GM12801 (cell line): Measurements from ENCODE around the gene RNF151.

Experiments used
- CTCF ChIP-seq: IDR thresholded peaks from one replicate; pipeline ENCODE4 v1.5.1; 2011; ENCODE audit warnings: control low read depth; ENCODE audit not compliant: insufficient read length; ENCODE audit errors: extremely low read depth

Gene RNF151

GRCh38 chr16:1971796-1972489 lies 5.3 kb downstream of the RNF151 start, which contains the start of gene TBL3:
TBL3 (plus strand) TSS chr16:1972053; CDS start chr16:1972165, 112 bp downstream.
- no peak for TF ChIP-seq CTCF

GRCh38 chr16:1972490-1972877 lies 5.8 kb downstream of the RNF151 start:
- no peak for TF ChIP-seq CTCF

GRCh38 chr16:1973461-1974156 lies 7.0 kb downstream of the RNF151 start:
- TF ChIP-seq CTCF = no peak

GRCh38 chr16:1974157-1975070 lies 7.8 kb downstream of the RNF151 start:
- no peak for TF ChIP-seq CTCF

- TF ChIP-seq CTCF = no peak
These were observed 9.0 kb downstream of the RNF151 start for GRCh38 chr16:1975432-1976215.

GRCh38 chr16:1976216-1976520 lies 9.5 kb downstream of the RNF151 start:
- TF ChIP-seq CTCF = no peak
